Pancreas (tissue), 10 donors: ENCODE data around the gene RNF220. TPM values are rescaled to one million over a fixed set of nuclear protein-coding genes. Genes with fewer than 3 reads are reported as not detected.

Experiments
- ATAC-seq, 4 donors: fragments of 200-7000 bp; cut with Tn5 transposase; one replicate each; pipeline versions ENCODE4 v1.8.0 to v1.9.1; 2020; ENCODE audit warnings: mild to moderate bottlenecking in 4 of 4, moderate library complexity in 4 of 4
- DNase-seq, 6 donors: peaks; one replicate each; pipeline ENCODE4 v3.0.0-alpha.2; 2020
- FAIRE-seq: peaks from 2 replicates; lab custom pipeline; 2012; peaks lifted over from hg19 to GRCh38; lab: Jason Lieb, UNC
- H3K27ac ChIP-seq, 4 donors: fragments of 200-600 bp; sonication (generic); 1 replicate in 3 of 4; 2 replicates in 1 of 4; pipeline versions ENCODE4 v1.5.0 to v1.8.0; 2020
- H3K27me3 ChIP-seq, 4 donors: fragments of 200-600 bp; one replicate each; pipeline ENCODE4 v1.8.0; 2021
- H3K36me3 ChIP-seq, 3 donors: fragments of 200-600 bp; sonication (generic) in 1 of 3; one replicate each; pipeline versions ENCODE4 v1.5.0 to v1.8.0; 2020 to 2021
- H3K4me1 ChIP-seq, 3 donors: fragments of 200-600 bp; one replicate each; pipeline ENCODE4 v1.8.0; 2021
- H3K4me3 ChIP-seq, 4 donors: fragments of 200-600 bp; sonication (generic) in 2 of 4; one replicate each; pipeline versions ENCODE4 v1.5.0 to v1.8.0; 2020 to 2021
- H3K9me3 ChIP-seq, 4 donors: fragments of 200-600 bp; one replicate each; pipeline ENCODE4 v1.8.0; 2021
- CTCF ChIP-seq, 4 donors: fragments of 200-600 bp; sonication (generic) in 3 of 4; IDR thresholded peaks; one replicate each; pipeline versions ENCODE4 v1.5.0 to v1.8.0; 2021; ENCODE audit warnings: antibody characterized with exemption in 4 of 4
- WGBS, 2 donors: extraction: QIAGEN DNeasy Blood & Tissue Kit; methylation state at CpG; one replicate each; pipeline ENCODE4 v1.1.7; 2013; 5-methylcytosine and 5-hydroxymethylcytosine counted together
- intact Hi-C, 3 donors: fragments of 100-400 bp; cut with DNase I; formaldehyde crosslinking; loops; one replicate each; pipeline versions ENCODE4 v1.11.1 to v1.14.2; 2022
- polyA plus RNA-seq, 2 donors: library from polyadenylated mRNA; stranded (reverse); fragments of 200-250 nt; gene quantifications; one replicate each; pipeline ENCODE4 v1.2.3, GENCODE V29; 2013
- total RNA-seq, 6 donors: library from RNA; stranded (reverse); fragmentation: NEBNext Ultra II Directional in 4 of 6; extraction: Animal tissue kit (Norgen Biotek cat#: 25700) in 4 of 6; gene quantifications; one replicate each; pipeline versions ENCODE4 v1.2.1 to v1.2.4, GENCODE V29; 2021 to 2023
- donor health status: healthy with polysubstance abuse.
- donor health status: DM: no; HTN: no; CAD: no; lungs with moderate emphysema.
- donor health status: DM: no; HTN: no; CAD: no.
- donor health status: control.
- donor health status: control.
- donor health status: Bipolar disorder and iron deficiency.
- donor health status: DM: yes; HTN: yes; CAD: no.
- donor health status: DM: no; HTN: no; CAD: no.
- donor health status: DM: no; HTN: no; CAD: no.
- donor health status: DM: yes; HTN: yes; CAD: no.

Gene RNF220
- total and polyA plus RNA-seq, 8 donors: 22.3 to 43.2 (median 33.0) TPM

GRCh38 chr1:44631647-44632539, 226.8 kb downstream of the RNF220 start:
- TF ChIP-seq CTCF (IDR thresholded peaks at IDR 0.05): no peak
- DNase-seq (peak; percentile 86 to 95 (median 90)), FAIRE-seq (no peak), ATAC-seq (peak; percentile 89 to 91 (median 90))
- Histone ChIP-seq H3K27ac (peak overlapping the region; percentile 84 to 93 (median 88)), H3K4me1 (peaks cover 0 to 16% (median 0%) of the 10 kb centered on the region in 3 donors), H3K4me3 (peak overlapping the region; percentile 75 to 86 (median 80)), H3K27me3 (no peaks in the 10 kb centered on the region), H3K36me3 (peaks cover 6 to 16% (median 16%) of the 10 kb centered on the region in 3 donors), H3K9me3 (no peaks in the 10 kb centered on the region)
- intact Hi-C loops: no loop called here
- 0 to 1% methylated on average over 72 to 88 of the region's 88 CpGs for WGBS, 2 donors

GRCh38 chr1:44632598-44632997, 227.5 kb downstream of the RNF220 start:
- peak overlapping the region; percentile 75 to 86 (median 80) for H3K4me3 ChIP-seq
- ATAC-seq (peak in 2 of 4 donors; percentile 2 to 3), DNase-seq (no peak), FAIRE-seq (no peak)
- H3K27me3 ChIP-seq: no peaks in the 10 kb centered on the region
- peak overlapping the region in 3 of 4 donors; percentile 87 to 93 (median 89) for H3K27ac ChIP-seq
- H3K36me3 ChIP-seq: peaks cover 6 to 23% (median 19%) of the 10 kb centered on the region in 3 donors
- WGBS, 2 donors: 6 to 10% methylated on average over 9 of the region's 9 CpGs
- H3K4me1 ChIP-seq: peaks cover 0 to 16% (median 0%) of the 10 kb centered on the region in 3 donors
- no peaks in the 10 kb centered on the region for H3K9me3 ChIP-seq
- intact Hi-C loops: no loop called here
- no peak for TF ChIP-seq CTCF (IDR thresholded peaks at IDR 0.05)

GRCh38 chr1:44634606-44635189, 229.6 kb downstream of the RNF220 start:
- H3K36me3 ChIP-seq: peaks cover 6 to 44% (median 19%) of the 10 kb centered on the region in 3 donors
- FAIRE-seq: no peak
- WGBS, 2 donors: 90 to 93% methylated on average over 3 of the region's 3 CpGs

GRCh38 chr1:44635439-44635838, 230.4 kb downstream of the RNF220 start:
- Histone ChIP-seq H3K4me3 (no peak overlapping the region), H3K4me1 (peaks cover 0 to 16% (median 0%) of the 10 kb centered on the region in 3 donors), H3K36me3 (peaks cover 6 to 50% (median 19%) of the 10 kb centered on the region in 3 donors), H3K27me3 (no peaks in the 10 kb centered on the region), H3K9me3 (no peaks in the 10 kb centered on the region), H3K27ac (no peak overlapping the region)
- ATAC-seq (no peak), DNase-seq (peak in 1 of 6 donors; percentile 25), FAIRE-seq (no peak)
- 89 to 90% methylated on average over 9 of the region's 9 CpGs for WGBS, 2 donors
- intact Hi-C loops: no loop called here
- TF ChIP-seq CTCF (IDR thresholded peaks at IDR 0.05): no peak

More at GRCh38 chr1:44634606-44635189, 229.6 kb downstream of the RNF220 start:
- ATAC-seq (no peak), DNase-seq (peak in 1 of 6 donors; percentile 16)
- intact Hi-C loops: no loop called here
- Histone ChIP-seq H3K27ac (no peak overlapping the region), H3K4me3 (no peak overlapping the region), H3K9me3 (no peaks in the 10 kb centered on the region), H3K4me1 (peaks cover 0 to 16% (median 0%) of the 10 kb centered on the region in 3 donors), H3K27me3 (no peaks in the 10 kb centered on the region)
- TF ChIP-seq CTCF (IDR thresholded peaks at IDR 0.05): no peak
